WTC11 (cell line): ENCODE results near the gene PLCD1.

Experiments
- FOXP1 ChIP-seq: sonication (generic); formaldehyde crosslinking; IDR thresholded peaks from 2 replicates; pipeline ENCODE4 v1.8.0; 2022; ENCODE audit warnings: missing genetic modification reagents, mild to moderate bottlenecking, moderate library complexity, borderline replicate concordance
- IRF2 ChIP-seq: sonication (generic); formaldehyde crosslinking; IDR thresholded peaks from 2 replicates; pipeline ENCODE4 v1.8.0; 2022; ENCODE audit warnings: low read depth, missing genetic modification reagents, borderline replicate concordance
- NFYB ChIP-seq: sonication (generic); formaldehyde crosslinking; conservative IDR thresholded peaks from 2 replicates; pipeline ENCODE4 v1.8.0; 2022; ENCODE audit warnings: low read depth, missing genetic modification reagents
- NR3C1 ChIP-seq: sonication (generic); formaldehyde crosslinking; conservative IDR thresholded peaks from 2 replicates; pipeline ENCODE4 v1.8.1; 2023; ENCODE audit warnings: low read depth, mild to moderate bottlenecking, missing genetic modification reagents
- SP1 ChIP-seq: sonication (generic); formaldehyde crosslinking; conservative IDR thresholded peaks from 2 replicates; pipeline ENCODE4 v1.8.1; 2022; ENCODE audit warnings: missing genetic modification reagents
- ZNF121 ChIP-seq: sonication (generic); formaldehyde crosslinking; IDR thresholded peaks from 2 replicates; pipeline ENCODE4 v1.8.0; 2023; ENCODE audit warnings: missing genetic modification reagents
- ZNF671 ChIP-seq: fragments of 250-450 bp; sonication (Bioruptor Pico); IDR thresholded peaks from 2 replicates; pipeline ENCODE4 v1.8.0; 2021; ENCODE audit warnings: mild to moderate bottlenecking
- TF ChIP-seq, protein P1 (sequence below): fragments of 200-600 bp; IDR thresholded peaks from 2 replicates; pipeline ENCODE4 v1.8.0; 2022; ENCODE audit warnings: antibody characterized with exemption
- TF ChIP-seq, protein P2 (sequence below): sonication (generic); formaldehyde crosslinking; IDR thresholded peaks from 2 replicates; pipeline ENCODE4 v1.8.0; 2022; ENCODE audit warnings: mild to moderate bottlenecking, missing genetic modification reagents

DNA sequence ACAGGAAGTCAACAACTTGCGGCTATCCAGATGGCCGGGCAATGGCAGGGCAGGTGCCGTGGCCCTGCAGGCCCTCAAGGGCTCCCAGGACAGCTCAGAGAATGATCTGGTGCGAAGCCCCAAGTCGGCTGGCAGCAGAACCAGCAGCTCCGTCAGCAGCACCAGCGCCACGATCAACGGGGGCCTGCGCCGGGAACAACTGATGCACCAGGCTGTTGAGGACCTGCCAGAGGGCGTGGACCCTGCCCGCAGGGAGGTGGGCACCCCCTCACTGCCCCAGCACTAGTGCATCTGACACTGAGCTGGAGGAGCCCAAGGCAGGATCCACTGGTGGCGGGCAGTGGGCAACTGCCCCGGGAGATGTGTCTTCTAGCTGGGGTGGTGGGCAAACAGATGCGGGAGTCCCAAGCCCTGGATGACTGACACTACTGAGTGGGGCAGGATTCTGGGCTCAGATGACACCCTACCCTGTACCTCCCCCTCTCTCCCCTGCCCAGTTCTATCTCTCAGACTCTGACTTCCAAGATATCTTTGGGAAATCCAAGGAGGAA lies 22.9 kb downstream of the PLCD1 start:
- TF ChIP-seq, protein P1, sequence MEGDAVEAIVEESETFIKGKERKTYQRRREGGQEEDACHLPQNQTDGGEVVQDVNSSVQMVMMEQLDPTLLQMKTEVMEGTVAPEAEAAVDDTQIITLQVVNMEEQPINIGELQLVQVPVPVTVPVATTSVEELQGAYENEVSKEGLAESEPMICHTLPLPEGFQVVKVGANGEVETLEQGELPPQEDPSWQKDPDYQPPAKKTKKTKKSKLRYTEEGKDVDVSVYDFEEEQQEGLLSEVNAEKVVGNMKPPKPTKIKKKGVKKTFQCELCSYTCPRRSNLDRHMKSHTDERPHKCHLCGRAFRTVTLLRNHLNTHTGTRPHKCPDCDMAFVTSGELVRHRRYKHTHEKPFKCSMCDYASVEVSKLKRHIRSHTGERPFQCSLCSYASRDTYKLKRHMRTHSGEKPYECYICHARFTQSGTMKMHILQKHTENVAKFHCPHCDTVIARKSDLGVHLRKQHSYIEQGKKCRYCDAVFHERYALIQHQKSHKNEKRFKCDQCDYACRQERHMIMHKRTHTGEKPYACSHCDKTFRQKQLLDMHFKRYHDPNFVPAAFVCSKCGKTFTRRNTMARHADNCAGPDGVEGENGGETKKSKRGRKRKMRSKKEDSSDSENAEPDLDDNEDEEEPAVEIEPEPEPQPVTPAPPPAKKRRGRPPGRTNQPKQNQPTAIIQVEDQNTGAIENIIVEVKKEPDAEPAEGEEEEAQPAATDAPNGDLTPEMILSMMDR: no peak
- no peak for TF ChIP-seq IRF2 (CRISPR knock-in tag)
- TF ChIP-seq, protein P2, sequence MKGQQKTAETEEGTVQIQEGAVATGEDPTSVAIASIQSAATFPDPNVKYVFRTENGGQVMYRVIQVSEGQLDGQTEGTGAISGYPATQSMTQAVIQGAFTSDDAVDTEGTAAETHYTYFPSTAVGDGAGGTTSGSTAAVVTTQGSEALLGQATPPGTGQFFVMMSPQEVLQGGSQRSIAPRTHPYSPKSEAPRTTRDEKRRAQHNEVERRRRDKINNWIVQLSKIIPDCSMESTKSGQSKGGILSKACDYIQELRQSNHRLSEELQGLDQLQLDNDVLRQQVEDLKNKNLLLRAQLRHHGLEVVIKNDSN (CRISPR knock-in tag): no peak
- TF ChIP-seq SP1 (CRISPR knock-in tag): no peak
- TF ChIP-seq NR3C1 (CRISPR knock-in tag): no peak
- no peak for TF ChIP-seq FOXP1 (CRISPR knock-in tag)
- no peak for TF ChIP-seq NFYB (CRISPR knock-in tag)
- no peak for TF ChIP-seq ZNF671
- no peak for TF ChIP-seq ZNF121 (CRISPR knock-in tag)
